AG09309 (cell line): ENCODE data around the gene BRF1.

ENCODE experiments used
- DNase-seq: peaks from one replicate; pipeline ENCODE4 v3.0.0-alpha.2; 2010; ENCODE audit warnings: low read depth
- H3K4me3 ChIP-seq: 2 replicates; pipeline ENCODE4 v1.5.1; 2011; ENCODE audit warnings: mild to moderate bottlenecking, low read depth, low read length, moderate library complexity; ENCODE audit not compliant: control insufficient read depth
- CTCF ChIP-seq: IDR thresholded peaks from 2 replicates; pipeline ENCODE4 v1.5.1; 2011; ENCODE audit warnings: mild to moderate bottlenecking, low read depth, low read length, inconsistent platforms; ENCODE audit not compliant: insufficient read depth, control insufficient read depth; ENCODE audit errors: missing control alignments

Gene BRF1

GRCh38 chr14:105324080-105324778 is 23.4 kb upstream of the BRF1 start:
- no peak for TF ChIP-seq CTCF
- H3K4me3 ChIP-seq: no peak overlapping the region
- DNase-seq: no peak

- H3K4me3 ChIP-seq: no peak overlapping the region
- DNase-seq: no peak
- no peak for TF ChIP-seq CTCF
These were observed 22.9 kb upstream of the BRF1 start for GRCh38 chr14:105323663-105324062.

GRCh38 chr14:105322791-105323556 is 22.2 kb upstream of the BRF1 start:
- TF ChIP-seq CTCF: no peak
- DNase-seq: no peak

GRCh38 chr14:105317546-105317945 is 16.7 kb upstream of the BRF1 start:
- no peak for TF ChIP-seq CTCF
- no peak for DNase-seq
- no peak overlapping the region for H3K4me3 ChIP-seq

More at GRCh38 chr14:105322791-105323556, 22.2 kb upstream of the BRF1 start:
- H3K4me3 ChIP-seq: no peak overlapping the region

GRCh38 chr14:105316968-105317510 is 16.2 kb upstream of the BRF1 start:
- no peak for DNase-seq
- H3K4me3 ChIP-seq: no peak overlapping the region; the same call in 1 of the 2 replicates
- TF ChIP-seq CTCF: no peak

GRCh38 chr14:105316577-105316941 is 15.8 kb upstream of the BRF1 start:
- TF ChIP-seq CTCF: no peak
- no peak overlapping the region; the same call in 1 of the 2 replicates for H3K4me3 ChIP-seq
- DNase-seq: no peak
